CD14-positive monocyte (primary cell): ENCODE results near the gene KRT82. TPM values are rescaled to one million over a fixed set of nuclear protein-coding genes. Genes with fewer than 3 reads are reported as not detected.

Experiments used
- DNase-seq, 3 donors: peaks; one replicate each; pipeline ENCODE4 v3.0.0-alpha.2; 2011 to 2022
- H2AFZ ChIP-seq: 2 replicates; pipeline ENCODE4 v1.6.0; 2012; ENCODE audit warnings: mild to moderate bottlenecking, low read depth, low read length, inconsistent platforms; ENCODE audit not compliant: insufficient read depth, poor library complexity, severe bottlenecking
- H3K27ac ChIP-seq, 2 donors: 1 replicate in 1 of 2; 2 replicates in 1 of 2; pipeline ENCODE4 v1.5.1; 2012 to 2013; ENCODE audit warnings: low read length in 2 of 2, control low read depth in 1 of 2, inconsistent platforms in 1 of 2, low read depth in 1 of 2, mild to moderate bottlenecking in 1 of 2
- H3K27me3 ChIP-seq, 2 donors: one replicate each; pipeline versions ENCODE4 v1.6.0 to v1.6.1; 2011 to 2013; ENCODE audit warnings: low read length in 2 of 2; ENCODE audit not compliant: control insufficient read depth in 2 of 2, insufficient read depth in 2 of 2
- H3K36me3 ChIP-seq, 2 donors: replicated peaks in 1 of 2; 1 replicate in 1 of 2; 2 replicates in 1 of 2; pipeline versions ENCODE4 v1.5.1 to v1.6.1; 2012 to 2013; ENCODE audit warnings: low read length in 2 of 2, control low read depth in 1 of 2, inconsistent platforms in 1 of 2, mild to moderate bottlenecking in 1 of 2; ENCODE audit not compliant: insufficient read depth in 2 of 2, control insufficient read depth in 1 of 2
- H3K4me1 ChIP-seq, 2 donors: 1 replicate in 1 of 2; 2 replicates in 1 of 2; pipeline versions ENCODE4 v1.5.1 to v1.6.1; 2012 to 2013; ENCODE audit warnings: low read length in 2 of 2, control low read depth in 1 of 2, inconsistent platforms in 1 of 2, mild to moderate bottlenecking in 1 of 2, moderate library complexity in 1 of 2; ENCODE audit not compliant: insufficient read depth in 2 of 2, control insufficient read depth in 1 of 2
- H3K4me2 ChIP-seq: replicated peaks from 2 replicates; pipeline ENCODE3; 2012; ENCODE audit warnings: low read length, moderate library complexity, mild to moderate bottlenecking; ENCODE audit not compliant: poor library complexity, severe bottlenecking; ENCODE audit errors: extremely low read depth
- H3K4me3 ChIP-seq, 3 experiments: fragments of 200-600 bp in 1 of 3; sonication (generic) in 1 of 3; replicated peaks in 1 of 3; 1 replicate in 2 of 3; 2 replicates in 1 of 3; pipeline ENCODE4 v1.5.1; 2011 to 2013; ENCODE audit warnings: low read length in 3 of 3, mild to moderate bottlenecking in 3 of 3, control low read depth in 2 of 3, low read depth in 2 of 3, inconsistent platforms in 1 of 3, moderate library complexity in 1 of 3
- H3K79me2 ChIP-seq: 2 replicates; pipeline ENCODE4 v1.6.0; 2012; ENCODE audit warnings: mild to moderate bottlenecking, control low read depth, inconsistent platforms, low read length, moderate library complexity; ENCODE audit not compliant: insufficient read depth
- H3K9ac ChIP-seq: 2 replicates; pipeline ENCODE4 v1.6.0; 2017; ENCODE audit warnings: low read length, mild to moderate bottlenecking; ENCODE audit not compliant: insufficient read depth, poor library complexity, severe bottlenecking
- H3K9me3 ChIP-seq, 2 donors: replicated peaks in 1 of 2; 1 replicate in 1 of 2; 2 replicates in 1 of 2; pipeline versions ENCODE4 v1.5.1 to v1.6.1; 2012 to 2013; ENCODE audit warnings: low read length in 2 of 2, control low read depth in 1 of 2; ENCODE audit not compliant: control insufficient read depth in 1 of 2, insufficient read depth in 1 of 2
- H4K20me1 ChIP-seq: 2 replicates; pipeline ENCODE4 v1.6.0; 2012; ENCODE audit warnings: mild to moderate bottlenecking, low read length, control low read depth, moderate library complexity; ENCODE audit not compliant: insufficient read depth
- H3K27ac Mint-ChIP-seq, 7 donors: one replicate each; pipeline ENCODE4 v1.8.0; 2020; ENCODE audit warnings: mild to moderate bottlenecking in 7 of 7, mixed read lengths in 7 of 7, moderate library complexity in 6 of 7, inconsistent platforms in 2 of 7
- H3K27me3 Mint-ChIP-seq, 3 donors: one replicate each; pipeline ENCODE4 v1.8.0; 2021 to 2022; ENCODE audit warnings: low read depth in 3 of 3, mild to moderate bottlenecking in 3 of 3, mixed read lengths in 3 of 3, moderate library complexity in 3 of 3, inconsistent platforms in 1 of 3
- H3K36me3 Mint-ChIP-seq, 2 donors: one replicate each; pipeline ENCODE4 v1.8.0; 2020; ENCODE audit warnings: mixed read lengths in 2 of 2, inconsistent platforms in 1 of 2, mild to moderate bottlenecking in 1 of 2
- H3K4me1 Mint-ChIP-seq: one replicate; pipeline ENCODE4 v1.8.0; 2020; ENCODE audit warnings: mild to moderate bottlenecking, mixed read lengths
- H3K4me3 Mint-ChIP-seq, 2 donors: one replicate each; pipeline ENCODE4 v1.8.0; 2020; ENCODE audit warnings: mild to moderate bottlenecking in 2 of 2, mixed read lengths in 2 of 2, moderate library complexity in 1 of 2
- H3K9me3 Mint-ChIP-seq, 7 donors: one replicate each; pipeline ENCODE4 v1.8.0; 2020 to 2022; ENCODE audit warnings: mixed read lengths in 7 of 7, mild to moderate bottlenecking in 6 of 7, moderate library complexity in 6 of 7, inconsistent platforms in 2 of 7
- WGBS: methylation state at CpG from one replicate; pipeline ENCODE4 v1.1.5; 2013; ENCODE audit warnings: missing lambda C conversion rate; ENCODE audit not compliant: insufficient coverage; 5-methylcytosine and 5-hydroxymethylcytosine counted together
- intact Hi-C, 2 donors: fragments of 100-400 bp; cut with micrococcal nuclease; formaldehyde crosslinking; loops; one replicate each; pipeline versions ENCODE4 v1.15.0 to v1.15.1; 2023
- polyA plus RNA-seq, 3 donors: library from polyadenylated mRNA; depleted of rRNA in 1 of 3; unstranded in 2 of 3; stranded (reverse) in 1 of 3; fragments of 300-500 nt in 2 of 3; fragments of >200 nt in 1 of 3; fragmentation: Illumina TruSeq in 2 of 3; gene quantifications; 1 replicate in 2 of 3; 2 replicates in 1 of 3; pipeline ENCODE4 v1.2.3, GENCODE V29; 2012 to 2021
- TF ChIP-seq, protein P1 (sequence below): fragments of 200-600 bp; IDR thresholded peaks from one replicate; pipeline ENCODE4 v1.8.0; 2022; ENCODE audit warnings: antibody characterized with exemption, mild to moderate bottlenecking

Gene KRT82
- polyA plus RNA-seq, 3 donors: not detected

- Mint-ChIP-seq H3K4me3 (no peak overlapping the region), H3K9me3 (no peaks in the 10 kb centered on the region), H3K27ac (no peak overlapping the region), H3K4me1 (no peaks in the 10 kb centered on the region), H3K36me3 (no peaks in the 10 kb centered on the region), H3K27me3 (peaks cover 6 to 21% (median 8%) of the 10 kb centered on the region in 3 donors)
- Histone ChIP-seq H3K27ac (no peak overlapping the region), H3K4me3 (no peak overlapping the region), H3K4me1 (no peaks in the 10 kb centered on the region), H2AFZ (no peak overlapping the region), H3K79me2 (no peaks in the 10 kb centered on the region), H3K9me3 (no peaks in the 10 kb centered on the region), H3K36me3 (no peaks in the 10 kb centered on the region), H4K20me1 (no peaks in the 10 kb centered on the region), H3K4me2 (no peak overlapping the region), H3K27me3 (no peaks in the 10 kb centered on the region), H3K9ac (no peak overlapping the region)
- intact Hi-C loops: no loop called here
- 100% methylated on average over 3 of the region's 6 CpGs for WGBS
- TF ChIP-seq, protein P1, sequence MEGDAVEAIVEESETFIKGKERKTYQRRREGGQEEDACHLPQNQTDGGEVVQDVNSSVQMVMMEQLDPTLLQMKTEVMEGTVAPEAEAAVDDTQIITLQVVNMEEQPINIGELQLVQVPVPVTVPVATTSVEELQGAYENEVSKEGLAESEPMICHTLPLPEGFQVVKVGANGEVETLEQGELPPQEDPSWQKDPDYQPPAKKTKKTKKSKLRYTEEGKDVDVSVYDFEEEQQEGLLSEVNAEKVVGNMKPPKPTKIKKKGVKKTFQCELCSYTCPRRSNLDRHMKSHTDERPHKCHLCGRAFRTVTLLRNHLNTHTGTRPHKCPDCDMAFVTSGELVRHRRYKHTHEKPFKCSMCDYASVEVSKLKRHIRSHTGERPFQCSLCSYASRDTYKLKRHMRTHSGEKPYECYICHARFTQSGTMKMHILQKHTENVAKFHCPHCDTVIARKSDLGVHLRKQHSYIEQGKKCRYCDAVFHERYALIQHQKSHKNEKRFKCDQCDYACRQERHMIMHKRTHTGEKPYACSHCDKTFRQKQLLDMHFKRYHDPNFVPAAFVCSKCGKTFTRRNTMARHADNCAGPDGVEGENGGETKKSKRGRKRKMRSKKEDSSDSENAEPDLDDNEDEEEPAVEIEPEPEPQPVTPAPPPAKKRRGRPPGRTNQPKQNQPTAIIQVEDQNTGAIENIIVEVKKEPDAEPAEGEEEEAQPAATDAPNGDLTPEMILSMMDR: no peak
- no peak for DNase-seq
Observed at GRCh38 chr12:52434760-52435530, 28.8 kb upstream of the KRT82 start.

DNA sequence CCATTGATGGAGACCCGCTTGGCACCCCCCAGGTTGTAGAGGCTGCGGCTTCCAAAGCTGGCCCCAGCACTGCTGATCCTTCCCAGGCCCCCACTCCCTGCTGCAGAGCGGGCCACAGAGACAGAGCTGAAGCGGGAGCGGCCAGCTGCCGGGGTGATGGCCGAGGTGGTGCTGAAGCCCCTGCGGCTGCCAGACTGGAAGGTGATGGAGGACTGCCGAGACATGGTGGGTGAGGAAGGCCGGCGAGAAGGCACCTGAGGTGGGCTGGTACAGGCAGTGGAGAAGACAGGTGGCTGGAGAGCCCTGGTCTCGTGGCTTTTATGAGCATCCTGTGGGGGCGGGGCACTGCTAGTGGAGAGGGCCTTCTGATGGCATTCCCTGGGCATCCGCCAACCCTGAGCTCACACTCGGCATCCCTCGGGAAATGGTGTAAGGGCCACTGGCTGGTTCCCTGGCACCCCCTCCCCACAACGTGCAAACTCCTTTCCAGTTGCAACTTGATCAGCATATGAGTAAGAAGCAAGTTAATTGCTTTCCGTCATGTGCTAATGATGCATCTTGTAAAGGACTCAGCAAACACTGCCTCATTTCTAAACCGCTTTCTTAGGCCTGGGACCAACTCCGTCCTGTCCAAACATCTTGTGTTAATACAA is 28.1 kb upstream of the KRT82 start, which contains the start of gene KRT75:
Gene KRT75 (minus strand): TSS at position 291 of the 653 bp plus-strand sequence. CDS start 67 bp downstream, at position 224.
- peaks cover 3 to 21% (median 8%) of the 10 kb centered on the region in 3 donors for H3K27me3 Mint-ChIP-seq
- no peak within 1 kb of the TSS for H3K4me3 Mint-ChIP-seq
- H3K36me3 Mint-ChIP-seq: no peaks in the 10 kb centered on the region
- no peaks in the 10 kb centered on the region for H3K9me3 Mint-ChIP-seq
- no peaks in the 10 kb centered on the region for H3K79me2 ChIP-seq
- no peaks in the 10 kb centered on the region for H3K27me3 ChIP-seq
- no peak within 1 kb of the TSS for H3K4me2 ChIP-seq
- H3K9ac ChIP-seq: no peak within 1 kb of the TSS
- DNase-seq: no peak
- no peak within 1 kb of the TSS for H2AFZ ChIP-seq
- H3K36me3 ChIP-seq: no peaks in the 10 kb centered on the region
- TF ChIP-seq, protein P1: no peak
- no peaks in the 10 kb centered on the region for H3K4me1 ChIP-seq
- H4K20me1 ChIP-seq: no peaks in the 10 kb centered on the region
- intact Hi-C loops: no loop called here
- WGBS: 86% methylated on average over 15 of the region's 20 CpGs
- H3K4me1 Mint-ChIP-seq: no peaks in the 10 kb centered on the region
- no peaks in the 10 kb centered on the region for H3K9me3 ChIP-seq
- H3K27ac Mint-ChIP-seq: no peak within 1 kb of the TSS
- no peak within 1 kb of the TSS for H3K27ac ChIP-seq
- no peak within 1 kb of the TSS for H3K4me3 ChIP-seq
